PC-3 (cell line): ENCODE data around the gene FAM186B.

Source experiments
- CTCF ChIP-seq: fragments of 300-600 bp; sonication (generic); conservative IDR thresholded peaks from 2 replicates; pipeline ENCODE4 v1.5.1; 2017; ENCODE audit warnings: antibody characterized with exemption, low read depth, mild to moderate bottlenecking, low read length
- EZH2 ChIP-seq: fragments of 300-600 bp; sonication (generic); IDR thresholded peaks from one replicate; pipeline ENCODE4 v1.6.1; 2017; ENCODE audit warnings: antibody characterized with exemption, mild to moderate bottlenecking, low read length; ENCODE audit not compliant: unreplicated experiment

- TF ChIP-seq CTCF = no peak
- TF ChIP-seq EZH2 = no peak
Observed at GRCh38 chr12:49621651-49622500, 16.4 kb upstream of the FAM186B start.
